RWPE2 (cell line): Measurements from ENCODE around the gene COQ6.

Experiments used
- ATAC-seq: fragments of 200-7000 bp; cut with Tn5 transposase; 3 replicates; pipeline ENCODE4 v1.9.1; 2021; ENCODE audit warnings: low read depth
- DNase-seq: peaks from one replicate; pipeline ENCODE4 v3.0.0-alpha.2; 2020; ENCODE audit warnings: low spot score
- H3K27ac ChIP-seq: fragments of 450-650 bp; 2 replicates; pipeline ENCODE4 v1.5.1; 2017; ENCODE audit warnings: mild to moderate bottlenecking; ENCODE audit not compliant: poor library complexity, severe bottlenecking
- H3K27me3 ChIP-seq: fragments of 250-450 bp; sonication (Bioruptor Pico); 2 replicates; pipeline ENCODE4 v1.5.1; 2021; ENCODE audit warnings: mild to moderate bottlenecking, moderate library complexity; ENCODE audit not compliant: insufficient read depth, poor library complexity, severe bottlenecking
- H3K36me3 ChIP-seq: fragments of 250-450 bp; sonication (Bioruptor Pico); 2 replicates; pipeline ENCODE4 v1.5.1; 2020; ENCODE audit warnings: low read depth, mild to moderate bottlenecking, moderate library complexity
- H3K4me1 ChIP-seq: fragments of 250-450 bp; sonication (Bioruptor Pico); 2 replicates; pipeline ENCODE4 v1.5.1; 2021; ENCODE audit warnings: mild to moderate bottlenecking, moderate library complexity; ENCODE audit not compliant: insufficient read depth, poor library complexity, severe bottlenecking
- H3K4me3 ChIP-seq: fragments of 250-450 bp; sonication (Bioruptor Pico); 2 replicates; pipeline ENCODE4 v1.5.1; 2021; ENCODE audit warnings: mild to moderate bottlenecking, moderate library complexity; ENCODE audit not compliant: severe bottlenecking
- H3K9me3 ChIP-seq: fragments of 250-450 bp; sonication (Bioruptor Pico); 2 replicates; pipeline ENCODE4 v1.5.1; 2021; ENCODE audit warnings: mild to moderate bottlenecking, moderate library complexity; ENCODE audit not compliant: severe bottlenecking
- TF ChIP-seq, protein P1 (sequence below): fragments of 450-650 bp; IDR thresholded peaks from one replicate; pipeline ENCODE4 v1.5.1; 2017; ENCODE audit warnings: mild to moderate bottlenecking, moderate library complexity; ENCODE audit not compliant: poor library complexity, severe bottlenecking

COQ6 gene

DNA sequence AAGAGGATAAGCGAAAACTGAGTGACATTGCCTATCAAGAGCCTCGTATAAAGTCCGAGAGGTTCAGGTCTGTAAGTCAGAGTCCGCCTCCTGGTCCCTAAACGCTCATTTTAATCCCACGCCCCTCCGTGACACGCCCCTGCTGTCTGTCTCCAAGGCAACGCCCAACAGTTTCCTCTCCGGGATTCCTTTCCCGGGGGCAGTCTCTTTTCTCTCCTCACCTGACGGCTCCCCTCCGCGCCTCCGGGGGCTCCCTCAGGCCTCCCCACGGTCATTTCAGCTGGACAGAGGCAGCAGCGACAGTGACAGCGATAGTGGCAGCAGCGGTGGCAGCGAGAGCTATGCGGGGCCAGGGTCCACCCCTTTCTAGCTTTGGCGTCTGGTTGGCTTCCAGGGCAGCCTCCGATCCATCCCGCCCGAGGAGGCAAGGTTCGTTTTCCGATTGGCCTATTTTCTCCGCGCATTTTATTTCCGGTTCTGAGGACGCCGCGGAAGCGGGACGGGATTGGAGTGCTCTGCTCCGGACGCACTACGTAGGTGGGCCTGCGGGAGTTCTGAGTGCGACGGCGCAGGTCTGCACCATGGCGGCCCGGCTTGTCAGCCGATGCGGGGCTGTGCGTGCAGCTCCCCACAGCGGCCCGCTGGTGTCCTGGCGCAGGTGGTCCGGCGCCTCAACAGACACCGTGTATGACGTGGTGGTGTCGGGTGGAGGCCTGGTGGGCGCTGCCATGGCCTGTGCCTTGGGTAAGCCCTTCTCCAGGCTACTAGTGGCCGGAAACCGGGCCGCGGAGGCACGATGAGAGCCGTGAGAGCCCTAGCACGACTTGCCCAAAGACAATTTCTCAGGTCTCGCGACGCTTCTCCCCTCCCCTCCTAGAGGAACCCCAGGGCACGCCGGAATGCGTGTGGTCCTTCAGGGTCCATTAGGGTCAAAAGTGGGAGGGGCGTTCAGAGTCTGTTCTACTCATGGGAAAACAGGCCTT is at the start of gene COQ6, which contains the start of gene FAM161B:
TSS of gene COQ6 (plus strand) at position 551 of the 983 bp plus-strand sequence. CDS start at position 582, 31 bp downstream.
TSS of gene FAM161B (minus strand) at position 343 of the 983 bp plus-strand sequence. CDS start at position 275, 68 bp downstream.
- H3K4me3 ChIP-seq: peak within 1 kb of the TSS; percentile 58
- H3K36me3 ChIP-seq: peaks cover 24% of the 10 kb centered on the region
- DNase-seq (peak; percentile 98), ATAC-seq (peak; percentile 97)
- H3K9me3 ChIP-seq: no peaks in the 10 kb centered on the region
- H3K27me3 ChIP-seq: no peaks in the 10 kb centered on the region
- peak within 1 kb of the TSS; percentile 68 for H3K27ac ChIP-seq
- TF ChIP-seq, protein P1, sequence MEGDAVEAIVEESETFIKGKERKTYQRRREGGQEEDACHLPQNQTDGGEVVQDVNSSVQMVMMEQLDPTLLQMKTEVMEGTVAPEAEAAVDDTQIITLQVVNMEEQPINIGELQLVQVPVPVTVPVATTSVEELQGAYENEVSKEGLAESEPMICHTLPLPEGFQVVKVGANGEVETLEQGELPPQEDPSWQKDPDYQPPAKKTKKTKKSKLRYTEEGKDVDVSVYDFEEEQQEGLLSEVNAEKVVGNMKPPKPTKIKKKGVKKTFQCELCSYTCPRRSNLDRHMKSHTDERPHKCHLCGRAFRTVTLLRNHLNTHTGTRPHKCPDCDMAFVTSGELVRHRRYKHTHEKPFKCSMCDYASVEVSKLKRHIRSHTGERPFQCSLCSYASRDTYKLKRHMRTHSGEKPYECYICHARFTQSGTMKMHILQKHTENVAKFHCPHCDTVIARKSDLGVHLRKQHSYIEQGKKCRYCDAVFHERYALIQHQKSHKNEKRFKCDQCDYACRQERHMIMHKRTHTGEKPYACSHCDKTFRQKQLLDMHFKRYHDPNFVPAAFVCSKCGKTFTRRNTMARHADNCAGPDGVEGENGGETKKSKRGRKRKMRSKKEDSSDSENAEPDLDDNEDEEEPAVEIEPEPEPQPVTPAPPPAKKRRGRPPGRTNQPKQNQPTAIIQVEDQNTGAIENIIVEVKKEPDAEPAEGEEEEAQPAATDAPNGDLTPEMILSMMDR: no peak
- H3K4me1 ChIP-seq: peaks cover 3% of the 10 kb centered on the region

DNA sequence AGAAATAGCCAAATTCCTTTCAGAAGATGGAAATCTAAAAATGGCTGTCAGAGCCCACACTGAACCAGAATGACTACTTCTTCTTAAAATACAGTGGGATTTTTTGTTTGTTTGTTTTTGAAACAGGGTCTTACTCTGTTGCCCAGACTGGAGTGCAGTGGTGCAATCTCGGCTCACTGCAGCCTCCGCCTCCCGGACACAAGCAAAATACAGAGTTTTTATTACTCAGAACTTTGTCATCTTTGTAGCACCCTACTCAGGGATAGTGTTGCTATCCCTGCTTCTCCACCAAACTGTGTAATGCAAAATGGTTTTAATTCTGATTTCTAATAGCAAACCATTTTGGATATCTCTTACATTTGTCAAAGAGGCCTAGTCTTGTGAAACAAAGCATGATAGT is 47.1 kb upstream of the COQ6 start:
- TF ChIP-seq, protein P1: no peak
- Histone ChIP-seq H3K9me3 (no peaks in the 10 kb centered on the region), H3K4me3 (no peak overlapping the region), H3K27ac (no peak overlapping the region), H3K36me3 (peaks cover 94% of the 10 kb centered on the region), H3K27me3 (no peaks in the 10 kb centered on the region), H3K4me1 (no peaks in the 10 kb centered on the region)
- DNase-seq (no peak), ATAC-seq (no peak)

DNA sequence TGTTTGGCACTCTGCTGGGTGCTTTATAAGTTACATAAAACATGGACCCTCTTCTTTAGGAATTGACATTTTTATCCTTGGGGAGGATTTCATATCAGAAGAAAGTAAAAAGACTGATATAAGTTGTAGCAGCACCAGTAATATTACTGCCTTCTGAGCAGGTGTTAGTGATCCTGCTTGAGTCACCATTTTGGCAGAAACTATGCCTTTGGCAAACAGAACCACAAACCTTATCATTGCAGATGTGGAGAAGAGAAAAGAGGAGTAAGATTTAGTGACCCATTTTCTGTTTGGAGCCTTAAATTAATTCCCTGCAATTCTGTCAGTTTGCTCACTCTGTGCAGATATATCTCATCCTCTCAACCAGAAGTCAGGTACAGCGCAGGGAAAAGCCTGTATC is 40.4 kb upstream of the COQ6 start:
- Histone ChIP-seq H3K27ac (no peak overlapping the region), H3K4me1 (no peaks in the 10 kb centered on the region), H3K9me3 (no peaks in the 10 kb centered on the region), H3K27me3 (no peaks in the 10 kb centered on the region), H3K36me3 (peaks cover 94% of the 10 kb centered on the region), H3K4me3 (no peak overlapping the region)
- DNase-seq (no peak), ATAC-seq (no peak)
- TF ChIP-seq, protein P1: no peak

DNA sequence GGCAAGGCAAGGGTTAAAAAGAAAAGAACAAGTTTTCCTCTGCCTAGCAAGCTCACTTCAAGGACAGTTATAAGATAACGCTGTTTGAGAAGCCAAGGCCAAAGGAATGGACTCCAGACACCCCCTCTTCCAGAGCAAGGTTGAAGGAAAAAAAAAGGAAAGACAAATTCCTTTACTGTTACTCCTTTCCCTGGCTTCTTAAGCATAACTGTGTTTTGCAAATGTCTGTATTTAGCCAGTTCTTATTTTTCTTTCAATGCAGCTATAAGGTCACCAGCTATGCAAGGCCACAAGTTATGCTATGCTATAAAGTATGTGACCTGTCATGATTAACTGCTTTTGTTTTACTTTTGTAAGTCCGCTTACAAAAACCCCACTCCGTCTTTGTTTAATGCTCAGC is 36.8 kb upstream of the COQ6 start:
- Histone ChIP-seq H3K27ac (no peak overlapping the region), H3K9me3 (no peaks in the 10 kb centered on the region), H3K36me3 (peaks cover 86% of the 10 kb centered on the region), H3K27me3 (no peaks in the 10 kb centered on the region), H3K4me3 (no peak overlapping the region), H3K4me1 (peaks cover 6% of the 10 kb centered on the region)
- ATAC-seq (no peak), DNase-seq (no peak)
- TF ChIP-seq, protein P1: no peak
